GM18526 (cell line): ENCODE measurements around the gene RASA3.

Experiments
- POLR2A ChIP-seq: IDR thresholded peaks from 3 replicates; pipeline ENCODE4 v1.6.1; 2011; ENCODE audit not compliant: insufficient read length; ENCODE audit errors: extremely low read depth

The RASA3 gene

DNA sequence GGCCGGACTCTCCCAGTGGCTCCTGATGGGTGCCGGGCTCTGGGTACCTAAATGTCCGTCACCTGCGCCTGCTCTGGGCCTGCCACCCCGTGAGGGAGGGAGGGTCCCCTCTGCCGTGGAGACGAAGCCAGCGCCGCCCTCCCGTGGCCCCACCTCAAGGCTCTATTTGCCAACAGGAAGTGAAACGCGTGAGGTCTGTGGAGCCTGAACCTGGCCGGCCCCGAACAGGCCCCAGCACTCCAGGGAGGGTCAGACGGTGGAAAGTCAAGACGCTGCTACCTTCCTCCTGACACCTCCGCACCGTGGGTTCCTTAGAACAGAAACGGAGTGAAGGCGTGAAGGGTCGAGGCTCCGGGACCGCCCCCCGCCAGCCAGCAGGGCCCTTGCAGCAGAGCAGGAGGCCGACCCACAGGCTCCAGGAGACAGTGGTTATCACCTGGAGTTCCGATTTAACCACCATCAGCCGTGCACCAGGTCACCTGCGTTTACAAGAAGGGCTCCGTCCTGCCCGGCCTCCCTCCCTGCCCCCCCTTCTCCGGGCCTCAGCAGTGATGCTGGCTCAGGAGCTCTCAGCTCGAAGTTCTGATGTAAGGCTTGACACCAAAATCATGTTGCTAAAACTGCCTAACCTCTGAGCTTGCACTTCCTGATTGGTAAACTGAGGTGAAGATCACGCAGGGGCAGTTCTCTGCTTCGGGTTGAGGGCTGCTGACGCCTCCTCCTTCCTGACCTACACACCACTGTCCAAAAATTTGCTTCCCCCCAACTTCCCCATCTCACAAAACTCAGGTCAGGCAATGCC, 107.6 kb downstream of the RASA3 start:
- TF ChIP-seq POLR2A = no peak

GRCh38 chr13:114023716-114024602, 108.5 kb downstream of the RASA3 start:
- no peak for TF ChIP-seq POLR2A

GRCh38 chr13:114022876-114023275, 109.5 kb downstream of the RASA3 start:
- TF ChIP-seq POLR2A = no peak

- TF ChIP-seq POLR2A = no peak
Measured at GRCh38 chr13:114022309-114022669, 110.1 kb downstream of the RASA3 start.

DNA sequence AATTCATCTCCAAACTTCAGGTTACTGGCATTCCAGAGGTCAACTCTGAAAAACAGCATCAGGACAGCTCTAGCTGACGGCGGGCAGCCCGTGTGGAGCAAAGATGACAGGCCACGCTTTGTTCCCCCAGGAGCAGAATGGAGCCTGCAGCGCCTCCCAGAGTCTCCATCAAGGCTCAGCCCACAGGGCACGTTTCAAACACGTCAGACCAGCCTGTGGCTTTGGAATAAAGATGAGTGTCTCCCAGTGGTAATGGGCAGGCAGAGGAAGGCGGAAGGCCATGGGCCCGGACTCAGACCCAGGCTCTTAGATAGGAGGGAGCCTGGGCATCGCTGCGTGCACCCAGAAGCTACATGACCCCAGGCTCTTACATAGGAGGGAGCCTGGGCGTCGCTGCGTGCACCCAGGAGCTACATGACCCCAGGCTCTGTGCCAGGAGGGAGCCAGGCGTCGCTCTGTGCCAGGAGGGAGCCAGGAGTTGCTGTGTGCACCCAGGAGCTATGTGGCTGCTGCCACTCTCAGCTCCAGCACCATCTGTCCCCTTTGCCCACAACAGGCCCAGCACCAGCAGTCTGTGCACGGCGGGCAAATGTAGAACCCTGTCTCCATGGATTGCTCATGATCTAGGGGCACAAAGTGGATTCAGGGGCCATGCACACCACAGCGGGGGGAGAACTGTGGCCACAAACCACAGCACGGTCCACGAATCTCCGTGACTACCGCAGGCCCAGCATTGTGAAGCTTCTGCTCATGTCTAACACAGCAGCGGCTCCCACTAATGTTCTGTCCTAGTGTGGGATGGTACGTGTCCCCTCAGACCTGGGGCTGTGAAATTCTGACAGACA, 110.7 kb downstream of the RASA3 start:
- no peak for TF ChIP-seq POLR2A

DNA sequence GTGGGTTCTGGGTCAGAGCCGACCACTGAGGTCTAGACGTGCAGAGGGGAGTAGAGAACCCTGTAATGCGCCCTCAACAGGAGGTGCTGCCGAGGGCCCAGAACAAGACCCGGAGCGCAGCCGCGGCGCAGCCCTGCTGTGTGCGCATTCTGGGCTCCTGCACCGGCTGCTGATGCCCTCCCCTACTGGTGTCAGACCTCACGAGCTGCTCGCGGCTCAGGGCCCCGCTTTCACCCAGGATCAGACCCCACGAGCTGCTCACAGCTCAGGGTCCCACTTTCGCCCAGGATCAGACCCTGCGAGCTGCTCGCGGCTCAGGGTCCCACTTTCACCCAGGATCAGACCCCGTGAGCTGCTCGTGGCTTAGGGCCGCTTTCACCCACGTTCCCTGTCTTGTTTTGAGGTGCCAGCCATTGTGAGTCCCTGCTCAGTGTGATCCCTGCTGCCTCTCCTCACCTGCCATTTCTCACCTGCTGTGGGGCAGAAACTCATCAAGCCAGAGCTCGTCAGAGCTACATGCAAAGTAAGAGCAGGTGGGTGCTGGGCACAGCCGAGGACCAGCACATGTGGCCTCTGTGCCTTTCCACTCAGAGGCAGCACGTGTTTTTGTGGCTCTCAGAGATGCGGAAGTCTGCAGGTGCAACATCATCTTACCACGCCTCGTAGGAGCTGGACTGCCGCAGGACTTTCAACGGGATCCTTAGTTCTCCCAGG, 111.5 kb downstream of the RASA3 start:
- no peak for TF ChIP-seq POLR2A

- TF ChIP-seq POLR2A = no peak
Measured at GRCh38 chr13:114019367-114019766, 113.1 kb downstream of the RASA3 start.

DNA sequence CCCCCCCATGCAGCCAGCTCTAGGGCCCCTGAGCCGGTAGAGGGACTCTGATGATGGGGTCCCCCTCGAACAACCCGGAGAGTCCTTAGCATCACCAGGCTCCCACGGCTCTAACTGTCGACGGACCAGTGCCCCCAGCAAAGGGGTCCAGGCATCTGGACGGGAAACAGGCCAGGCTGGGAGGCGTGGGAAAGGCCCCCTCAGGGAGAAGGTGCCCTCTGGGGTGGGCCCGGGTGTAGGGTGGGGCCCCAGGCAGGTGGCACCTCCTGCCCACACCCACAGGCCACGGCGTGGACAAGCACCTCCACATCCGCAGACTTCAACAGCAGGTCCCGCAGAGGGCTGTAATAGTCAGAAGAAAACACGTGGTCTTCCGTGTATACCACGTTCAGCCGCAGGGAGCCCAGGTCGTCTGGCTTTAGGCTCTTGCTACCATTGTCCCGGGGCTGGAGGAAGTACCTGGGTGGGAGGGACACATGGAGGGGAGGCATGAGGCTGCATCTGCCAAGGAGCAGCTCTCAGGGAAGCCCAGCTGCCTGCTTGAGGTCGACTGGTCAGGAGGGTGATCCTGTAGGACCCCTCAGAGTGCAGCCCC, 113.9 kb downstream of the RASA3 start:
- no peak for TF ChIP-seq POLR2A

DNA sequence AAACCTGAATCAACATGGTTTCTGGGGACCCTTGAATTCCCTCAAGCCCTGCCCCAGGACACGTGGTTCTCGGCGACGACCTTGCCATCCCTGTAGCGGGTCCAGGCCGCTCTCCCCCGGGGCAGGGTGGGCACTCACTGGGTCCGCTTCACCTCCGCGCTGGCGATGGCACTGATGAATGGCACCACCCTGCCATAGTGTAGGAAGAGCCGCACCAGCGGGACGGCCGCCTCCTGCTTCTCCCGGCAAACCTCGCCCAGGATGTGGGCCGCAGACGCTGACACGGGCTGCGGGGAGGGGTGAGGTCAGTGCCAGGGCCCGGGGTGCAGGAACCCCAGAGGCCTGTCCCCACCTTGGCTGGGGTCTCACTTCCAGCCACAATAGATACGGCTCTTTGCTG, 114.5 kb downstream of the RASA3 start:
- TF ChIP-seq POLR2A = no peak

GRCh38 chr13:114017028-114017630, 115.3 kb downstream of the RASA3 start:
- TF ChIP-seq POLR2A = no peak

DNA sequence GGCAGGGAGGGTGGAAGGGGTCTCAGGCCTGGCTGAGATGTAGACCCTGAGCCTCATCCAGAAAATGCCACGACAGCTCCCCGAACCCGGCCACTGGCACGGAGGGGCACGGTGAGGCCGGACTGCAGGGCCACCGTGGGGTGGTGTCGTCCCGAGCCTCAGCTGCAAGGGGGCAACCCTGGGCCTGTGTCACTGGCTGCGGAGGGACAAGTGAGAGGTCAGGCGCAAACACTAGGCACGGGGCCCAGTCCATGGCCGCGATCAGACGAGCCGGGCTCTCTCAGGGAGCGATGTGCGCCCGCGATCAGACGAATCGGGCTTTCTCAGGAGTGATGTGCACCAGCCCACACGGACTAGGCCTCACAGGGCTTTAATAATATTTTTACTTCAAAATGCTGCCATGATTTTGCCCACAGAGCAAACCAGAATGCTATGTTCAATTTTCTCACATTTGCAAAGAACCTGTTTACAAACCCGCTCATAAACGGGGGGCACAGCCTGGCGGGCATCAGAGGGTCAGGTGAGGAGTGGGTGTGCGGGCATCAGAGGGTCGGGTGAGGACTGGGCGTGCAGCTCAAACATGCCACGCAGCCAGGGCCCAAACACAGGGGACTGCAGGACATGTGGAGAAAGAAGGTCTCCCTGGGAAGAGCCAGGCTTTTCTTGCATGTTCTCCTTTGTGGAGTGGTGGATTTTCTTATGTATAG, 115.9 kb downstream of the RASA3 start:
- TF ChIP-seq POLR2A = no peak

DNA sequence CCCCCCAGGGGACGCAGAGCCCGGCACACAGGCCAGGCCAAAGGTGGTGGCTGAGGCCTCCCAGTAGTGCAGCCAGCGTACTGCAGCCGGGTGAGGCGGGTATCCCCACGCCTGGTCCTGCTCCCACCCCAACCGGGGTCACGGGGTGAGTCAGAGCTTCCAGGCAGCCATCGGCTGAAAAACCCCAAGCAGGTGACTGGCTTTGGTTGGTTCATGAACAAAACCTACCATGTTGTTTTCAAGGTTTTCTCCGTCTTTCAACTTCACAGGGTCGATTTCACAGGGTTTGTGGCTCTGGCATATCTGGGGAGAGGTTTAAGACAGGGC, 116.5 kb downstream of the RASA3 start:
- TF ChIP-seq POLR2A = no peak

GRCh38 chr13:114015111-114015968, 117.1 kb downstream of the RASA3 start:
- no peak for TF ChIP-seq POLR2A
